Activated gamma-delta T cell treated with anti-CD3 and anti-CD28 coated beads, Interleukin-2, amount 50 U/mL, for 16 hours (primary cell): ENCODE data around the gene SYNDIG1.

Source experiments
- DNase-seq: peaks from one replicate; pipeline ENCODE4 v3.0.0-alpha.2; 2020; ENCODE audit warnings: low read depth

The SYNDIG1 gene

DNA sequence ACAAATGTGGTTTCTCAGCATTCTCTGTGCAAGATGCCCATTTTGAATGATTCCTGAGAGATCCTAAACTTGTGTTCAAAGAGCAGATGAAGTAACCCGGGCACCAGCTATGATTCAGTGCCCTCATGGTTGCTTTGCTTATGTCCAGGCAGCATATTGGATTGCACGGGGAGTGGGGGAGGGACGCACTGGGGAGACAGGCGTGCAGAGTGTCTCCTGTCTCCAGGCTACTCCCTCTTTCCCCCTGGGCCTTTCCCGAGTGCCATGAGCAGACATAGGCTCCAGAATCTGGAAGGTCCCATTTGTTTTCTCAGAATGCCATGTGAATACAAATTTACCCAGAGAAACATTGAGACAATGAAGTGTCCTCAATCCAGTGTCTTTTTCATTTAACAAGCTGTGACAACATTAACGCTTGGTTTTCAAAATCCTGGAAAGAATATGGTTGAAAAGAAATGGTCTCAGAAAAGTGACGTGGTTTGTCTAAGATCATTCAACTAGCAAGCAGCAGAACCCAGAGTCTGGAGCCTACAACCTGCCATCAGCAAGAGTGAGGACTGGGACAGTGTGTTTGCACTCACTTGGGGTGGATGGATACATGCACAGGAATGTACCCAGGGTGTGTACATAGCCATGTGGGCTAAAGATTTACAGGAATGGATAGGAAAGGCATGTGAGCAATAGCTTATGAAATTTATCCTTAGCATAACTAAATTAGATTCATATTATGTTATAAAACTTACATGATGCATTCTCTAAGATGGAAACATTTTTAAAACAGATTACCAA is 4.2 kb downstream of the SYNDIG1 start:
- DNase-seq = no peak

DNA sequence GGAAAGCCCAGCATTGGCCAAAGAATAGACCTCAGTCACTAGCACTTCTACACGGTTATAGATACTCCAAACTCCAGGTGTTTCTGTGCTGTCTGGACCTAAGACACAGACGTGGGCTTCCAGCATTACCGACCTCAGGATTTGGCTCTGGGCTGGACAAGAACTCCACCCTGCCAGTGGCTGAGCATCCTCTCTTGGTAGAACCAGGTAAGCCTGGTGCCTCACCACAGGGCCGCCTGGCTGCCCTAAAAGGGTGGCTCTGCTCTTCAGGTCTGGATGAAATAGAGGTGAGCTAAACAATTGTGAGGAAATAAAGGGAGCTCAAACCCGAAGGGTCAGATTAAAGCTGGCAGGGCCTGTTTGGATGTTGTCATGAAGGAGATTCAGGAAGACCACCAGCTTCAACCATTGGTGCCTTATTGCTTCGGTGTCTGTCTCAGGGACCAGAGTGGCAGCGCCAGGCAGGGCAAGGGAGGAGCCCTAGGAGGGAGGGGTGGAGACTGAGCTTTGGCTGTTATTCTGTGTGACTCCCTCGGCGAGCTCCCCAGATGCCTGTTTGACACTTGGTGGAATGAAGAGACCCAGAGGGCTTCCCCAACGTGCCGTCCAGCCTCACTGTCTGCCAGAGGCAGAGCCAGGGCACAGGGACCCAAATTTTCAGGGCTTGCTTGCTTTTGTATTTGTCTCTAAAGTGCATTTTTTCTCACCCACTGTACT is 8.6 kb downstream of the SYNDIG1 start:
- no peak for DNase-seq

DNA sequence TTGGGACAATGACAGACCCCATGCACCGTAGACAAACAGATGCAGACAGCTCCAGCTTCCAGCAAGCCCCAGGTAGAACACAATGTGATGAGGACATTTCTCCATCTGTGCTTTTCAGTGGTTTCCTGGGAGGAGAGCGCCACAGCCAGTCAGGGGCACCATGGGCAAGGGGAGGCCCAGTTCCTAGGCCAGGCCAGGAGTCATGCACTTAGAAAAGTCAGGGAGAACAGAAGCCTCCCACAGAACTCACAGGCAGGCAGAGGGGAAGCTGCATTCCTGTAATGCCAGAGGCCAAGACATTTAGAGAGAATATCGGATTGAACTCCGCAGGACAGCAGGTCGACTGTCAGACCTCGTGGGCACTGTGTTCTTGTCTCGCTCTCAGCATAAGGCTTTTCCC is 9.2 kb downstream of the SYNDIG1 start:
- DNase-seq = no peak

DNA sequence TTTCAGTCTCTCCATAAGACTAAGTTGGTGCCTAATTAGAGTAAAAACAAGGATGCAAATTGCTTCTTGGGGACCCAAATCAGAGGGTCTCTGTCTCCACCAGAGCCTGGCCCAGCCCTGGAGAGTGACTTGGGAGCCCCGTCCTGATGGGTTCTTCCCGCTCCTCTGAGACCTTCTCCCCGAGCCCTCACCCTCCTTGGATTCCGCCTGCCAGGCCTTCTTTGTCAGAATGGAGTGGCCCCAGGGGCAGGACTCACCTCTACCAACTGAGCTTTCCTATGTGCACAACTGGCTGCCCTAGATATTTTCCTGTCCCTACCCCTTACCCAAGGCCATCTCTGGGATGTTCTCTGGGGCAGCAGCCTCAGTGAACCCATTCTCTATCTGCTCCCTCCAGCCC is 9.7 kb downstream of the SYNDIG1 start:
- DNase-seq = no peak

DNA sequence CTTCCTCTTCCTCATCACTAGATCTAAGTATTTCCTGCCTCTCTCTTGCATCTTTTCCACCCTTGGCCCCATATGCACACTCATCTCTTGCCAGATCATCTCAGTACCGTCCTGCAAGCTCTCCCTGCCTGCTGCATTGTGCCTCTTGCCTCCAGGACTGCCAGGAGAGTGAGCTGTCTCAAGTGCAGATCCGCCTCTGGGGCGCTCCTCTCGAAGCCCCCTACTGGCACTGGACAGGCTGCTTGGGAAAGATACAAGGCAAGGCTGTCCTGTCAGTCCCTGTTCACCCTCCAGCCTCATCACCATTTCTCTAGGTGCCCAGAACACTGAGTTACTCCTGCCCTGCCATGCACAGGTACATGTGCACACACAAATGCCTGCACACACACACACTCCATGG is 10.2 kb downstream of the SYNDIG1 start:
- DNase-seq = no peak

DNA sequence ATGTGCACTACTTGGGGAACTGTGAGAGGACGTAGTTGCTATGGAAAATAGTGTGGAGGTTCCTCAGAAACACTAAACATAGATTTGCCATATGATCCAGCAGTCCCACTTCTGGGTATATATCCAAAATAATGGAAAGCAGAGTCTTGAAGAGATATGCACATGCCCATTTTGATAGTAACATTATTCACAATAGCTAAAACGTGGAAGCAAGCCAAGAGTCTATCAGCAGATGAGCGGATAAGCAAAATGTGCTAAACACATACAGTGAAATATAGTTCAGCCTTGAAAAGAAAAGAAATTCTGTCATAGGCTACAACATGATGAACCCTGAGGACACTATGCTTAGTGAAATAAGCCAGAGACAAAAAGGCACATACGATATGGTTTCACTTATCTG is 11.1 kb downstream of the SYNDIG1 start:
- no peak for DNase-seq

DNA sequence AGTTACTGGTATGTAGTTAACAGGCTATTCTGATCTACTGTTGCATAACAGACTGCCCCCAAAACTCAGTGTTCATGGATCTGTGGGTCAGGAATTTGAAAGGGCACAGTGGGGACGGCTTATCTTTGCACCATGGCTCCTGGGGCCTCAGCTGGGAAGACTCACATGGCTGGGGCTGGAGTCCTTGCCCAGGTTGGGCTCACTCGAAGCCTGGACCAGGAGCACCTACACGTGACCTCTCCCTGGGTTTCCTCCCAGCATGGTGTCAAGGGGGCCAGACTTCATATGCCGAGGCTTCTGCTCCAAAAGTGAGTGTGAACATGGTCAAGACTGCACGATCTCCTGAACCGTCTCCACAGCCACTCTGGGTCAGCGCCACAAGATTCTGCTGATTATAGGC is 11.7 kb downstream of the SYNDIG1 start:
- DNase-seq = no peak

DNA sequence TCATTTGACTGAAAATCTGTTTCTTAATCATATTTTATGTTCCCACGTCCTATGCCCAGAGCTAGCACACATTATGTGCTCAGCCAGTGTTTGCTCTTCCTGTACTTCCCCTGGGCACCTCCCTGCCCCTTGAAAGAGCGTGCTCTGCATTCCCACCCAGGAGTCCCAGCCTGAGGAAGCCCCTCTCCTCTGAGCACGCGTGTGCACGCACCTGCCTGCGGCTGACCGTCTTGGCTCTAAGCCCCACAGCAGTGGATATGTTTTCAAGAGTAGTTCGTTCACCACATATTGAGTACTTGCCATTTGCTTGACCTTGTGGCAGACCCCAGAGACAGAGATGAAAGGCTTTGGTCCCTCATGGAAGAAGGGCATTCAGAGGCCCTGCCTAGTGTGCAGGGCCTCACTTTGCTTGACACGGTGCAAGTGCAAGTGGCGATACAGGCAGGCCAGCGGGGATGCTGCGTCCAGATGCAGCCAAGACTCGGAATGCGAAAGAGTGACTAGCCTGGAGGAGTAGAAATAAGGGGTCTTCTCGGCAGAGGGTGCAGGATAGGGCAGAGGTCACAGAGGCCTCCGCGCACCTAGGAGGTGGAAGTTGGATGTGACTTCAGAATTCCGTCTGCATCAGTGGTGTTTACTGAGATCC is 14.1 kb downstream of the SYNDIG1 start:
- no peak for DNase-seq

DNA sequence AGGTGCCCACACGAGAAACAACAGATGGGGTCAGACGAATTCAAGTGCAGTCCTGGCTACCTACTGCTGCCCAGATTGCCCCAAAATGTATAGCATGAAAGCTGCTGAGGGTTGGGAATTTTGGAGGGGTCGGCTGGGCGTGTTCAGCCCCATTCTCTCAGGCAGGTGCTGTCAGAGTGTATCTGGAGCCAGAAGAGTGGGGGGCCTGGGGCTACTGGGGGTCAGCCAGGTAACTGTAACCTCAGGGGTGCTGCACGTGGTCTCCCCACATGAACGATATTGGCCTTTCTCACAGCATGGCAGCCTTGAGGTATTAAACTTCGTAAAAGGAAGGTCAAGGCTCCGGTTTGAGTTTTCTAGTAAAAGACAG is 14.6 kb downstream of the SYNDIG1 start:
- no peak for DNase-seq

DNA sequence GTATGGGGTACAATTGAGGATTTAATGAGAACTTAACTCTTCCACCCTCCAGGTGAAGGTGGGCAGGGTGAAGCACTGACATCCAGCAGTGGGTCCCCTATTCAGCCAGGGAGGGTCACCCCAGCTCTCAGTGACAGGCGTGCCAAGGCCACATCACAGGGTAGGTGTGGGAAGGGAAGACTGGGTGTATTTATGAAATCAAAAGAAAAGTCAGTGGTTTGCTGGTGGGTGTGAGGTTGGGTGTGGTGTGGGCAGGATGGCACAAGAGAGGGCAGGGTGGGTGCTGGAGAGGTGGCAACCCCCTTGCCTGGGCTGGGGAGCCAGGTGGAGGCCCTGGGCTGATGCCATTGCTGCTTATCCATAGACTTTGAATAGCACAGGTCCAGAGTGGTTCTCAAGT is 16.6 kb downstream of the SYNDIG1 start:
- DNase-seq = no peak

DNA sequence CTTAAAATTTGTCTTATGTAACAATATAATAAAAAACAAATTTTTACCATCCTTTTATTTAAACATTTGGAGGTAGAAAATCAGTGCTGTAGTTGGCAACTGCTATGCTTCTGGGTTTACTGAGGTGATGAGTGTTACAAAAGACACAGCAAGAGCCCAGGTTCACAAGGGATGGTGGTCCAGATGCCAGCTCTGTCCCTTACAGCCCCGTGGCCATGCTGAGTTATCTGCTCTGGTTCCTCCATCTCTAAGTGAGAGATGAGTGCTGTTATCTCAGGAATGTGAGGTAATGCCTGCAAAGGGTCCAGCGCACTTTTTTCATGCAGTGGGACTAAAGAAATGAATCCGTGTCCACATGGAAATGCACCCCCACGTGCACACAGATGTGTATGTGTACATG is 17.8 kb downstream of the SYNDIG1 start:
- DNase-seq = no peak

DNA sequence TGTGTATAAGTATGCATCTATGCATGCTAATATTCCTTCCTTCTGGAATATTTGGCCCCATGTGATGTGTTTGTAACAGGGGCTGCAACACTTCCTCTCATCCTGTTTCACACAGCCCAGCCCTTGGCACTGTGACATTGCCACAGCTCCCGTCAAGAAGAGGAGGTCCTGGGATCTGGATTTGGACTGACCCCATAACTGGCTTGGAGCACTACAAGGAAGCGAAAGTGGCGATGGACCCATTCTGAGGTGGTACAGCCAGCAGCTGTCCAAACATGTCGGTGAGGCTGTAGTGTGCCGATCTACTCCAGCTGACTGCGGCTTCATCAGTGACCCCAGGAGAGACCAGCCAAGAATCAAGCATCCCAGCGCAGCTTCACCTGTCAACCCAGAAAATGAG is 18.2 kb downstream of the SYNDIG1 start:
- DNase-seq = no peak

DNA sequence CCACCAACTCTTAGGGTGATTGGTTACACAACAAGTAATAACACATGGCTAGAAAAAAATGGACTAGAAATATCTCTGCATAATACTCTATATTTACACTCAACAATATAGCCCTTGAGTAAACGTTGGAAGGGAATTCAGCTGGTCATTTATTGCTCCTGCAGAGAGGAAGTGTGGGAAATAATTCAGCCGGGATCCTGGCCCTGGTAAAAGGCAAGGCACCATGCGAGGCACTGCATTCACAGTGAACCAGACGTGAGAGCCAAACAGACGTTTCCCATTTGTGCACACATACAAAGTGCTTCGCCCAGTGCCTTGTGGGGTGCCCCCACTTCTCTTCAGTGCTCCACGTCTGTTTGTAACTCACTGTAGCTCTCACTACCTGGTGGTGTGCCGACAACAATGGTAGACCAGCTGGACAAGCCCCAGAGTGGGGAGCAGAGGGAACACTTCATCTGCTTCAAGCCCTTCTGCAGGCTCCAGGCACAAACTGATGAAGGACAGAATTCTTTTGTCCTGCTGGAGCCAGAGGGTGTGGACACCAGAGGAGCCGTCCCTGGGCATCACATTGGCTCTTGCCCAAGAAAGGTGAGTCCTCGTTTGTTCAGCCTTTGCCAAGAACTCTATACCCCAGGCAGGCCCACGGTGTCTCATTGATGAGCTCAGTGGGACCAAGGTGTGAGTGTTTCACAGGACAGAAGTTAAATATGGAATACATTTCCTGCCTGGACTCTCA is 18.8 kb downstream of the SYNDIG1 start:
- no peak for DNase-seq

DNA sequence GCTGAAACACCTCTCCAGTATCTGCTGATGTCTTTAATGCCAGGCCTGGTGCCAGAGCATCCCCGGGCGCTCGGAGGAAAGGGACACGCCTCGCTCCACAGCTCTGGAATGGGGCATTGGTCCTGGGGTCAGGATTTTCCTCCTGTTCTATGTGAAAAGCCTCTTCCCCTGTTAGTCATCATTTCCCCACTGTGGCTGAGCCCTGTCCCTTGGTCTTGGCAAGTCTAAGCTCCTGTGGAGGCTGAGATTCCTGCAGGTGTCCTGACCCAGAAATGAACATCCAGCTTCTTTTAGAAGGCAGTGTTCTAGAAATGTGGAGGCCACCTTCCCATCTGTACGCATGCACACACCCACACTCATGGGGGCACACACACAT is 19.4 kb downstream of the SYNDIG1 start:
- DNase-seq = no peak

DNA sequence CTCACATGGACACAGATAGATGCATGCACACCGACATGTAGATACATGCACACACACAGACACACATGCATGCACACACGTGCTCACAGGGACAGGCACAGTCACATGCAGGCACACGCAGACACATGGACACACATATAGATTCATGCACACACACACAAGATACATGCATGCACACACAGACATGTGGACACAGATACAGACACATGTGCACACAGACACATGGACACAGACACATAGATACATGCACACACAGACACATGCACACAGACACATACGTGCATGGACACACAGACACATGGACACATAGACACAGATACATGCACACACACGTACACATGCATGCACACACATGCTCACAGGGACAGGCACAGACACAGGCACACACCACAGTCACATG is 19.8 kb downstream of the SYNDIG1 start:
- no peak for DNase-seq

DNA sequence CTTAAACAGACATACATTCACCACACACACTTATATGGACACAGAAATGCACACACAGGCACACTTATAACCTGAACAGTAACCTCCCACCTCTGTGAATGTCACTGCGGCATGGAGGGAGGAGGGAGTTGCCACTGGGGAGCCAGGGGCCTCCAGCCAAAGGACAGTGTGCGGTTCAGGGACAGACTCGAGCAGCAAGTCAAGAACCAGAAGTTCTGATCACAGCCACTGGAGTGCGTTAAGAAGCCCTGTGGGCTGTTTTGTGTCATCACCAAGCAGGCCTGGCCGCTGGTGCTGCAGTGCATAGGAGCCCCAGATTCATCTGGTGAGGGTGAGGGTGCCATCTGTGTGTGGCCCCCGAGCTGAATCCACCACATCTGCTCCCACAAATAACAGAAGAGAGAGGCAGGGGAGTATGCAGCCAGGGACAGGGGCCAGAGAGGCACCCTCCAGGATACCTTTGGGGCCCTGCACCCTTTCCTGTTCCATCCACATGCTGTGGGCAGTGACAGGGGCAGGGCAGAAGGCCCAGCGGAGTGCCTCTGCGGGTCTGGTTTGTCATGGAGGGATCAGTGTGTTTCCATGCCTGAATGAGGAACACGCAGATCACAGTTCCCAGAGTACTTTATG is 20.3 kb downstream of the SYNDIG1 start:
- DNase-seq = no peak

DNA sequence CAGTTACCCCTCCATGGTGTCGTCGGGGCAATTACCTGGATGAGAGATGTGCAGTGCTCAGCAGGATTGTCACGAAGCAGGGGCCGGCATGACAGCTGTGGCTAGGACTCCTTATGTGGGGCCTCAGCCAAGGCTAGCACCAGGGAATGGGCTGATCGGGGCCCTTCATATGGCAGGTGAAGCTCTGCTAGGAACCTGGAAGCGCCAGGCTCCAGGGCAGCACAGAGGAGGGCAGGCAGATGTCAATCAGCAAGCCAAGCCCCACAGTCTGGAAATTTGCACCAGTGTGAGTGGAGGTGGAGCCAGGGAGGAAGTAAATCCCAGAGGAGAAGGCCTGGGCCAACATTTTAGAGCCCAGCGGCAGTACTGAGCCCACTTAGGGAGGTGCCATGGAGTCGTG is 21.2 kb downstream of the SYNDIG1 start:
- no peak for DNase-seq

DNA sequence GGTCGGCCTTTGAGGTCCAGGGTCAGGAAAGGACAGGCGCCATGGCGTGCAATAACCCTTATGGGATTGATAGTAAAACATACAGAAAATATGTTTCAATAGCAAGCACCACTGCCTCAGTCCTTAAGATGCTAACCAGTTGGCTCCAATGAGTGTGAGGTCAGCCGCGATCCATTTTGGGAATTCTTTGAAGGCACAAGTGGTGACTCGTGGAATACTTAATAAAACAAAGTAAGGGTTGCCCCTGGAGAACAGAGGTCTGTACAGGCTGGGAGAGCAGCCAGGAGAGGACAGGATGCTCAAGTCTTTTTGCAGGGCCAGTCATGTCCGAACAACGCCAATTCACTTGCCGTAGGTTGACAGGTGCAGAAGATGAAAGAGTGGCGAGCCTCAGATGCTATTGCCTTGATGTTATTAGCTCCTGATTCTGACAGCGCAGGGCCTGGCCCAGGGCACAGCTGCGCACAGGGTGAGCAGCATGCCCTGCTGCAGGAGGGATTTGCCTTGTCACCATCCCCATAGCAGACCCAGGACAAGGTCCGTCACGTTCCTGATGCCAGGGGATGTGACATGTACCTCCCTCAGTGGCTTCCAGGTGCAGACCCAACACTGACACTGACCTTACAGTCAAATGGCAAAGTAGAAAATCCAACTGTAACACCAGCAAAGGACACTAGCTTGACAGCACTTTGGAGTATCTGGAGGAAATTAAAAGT is 21.8 kb downstream of the SYNDIG1 start:
- DNase-seq = no peak

DNA sequence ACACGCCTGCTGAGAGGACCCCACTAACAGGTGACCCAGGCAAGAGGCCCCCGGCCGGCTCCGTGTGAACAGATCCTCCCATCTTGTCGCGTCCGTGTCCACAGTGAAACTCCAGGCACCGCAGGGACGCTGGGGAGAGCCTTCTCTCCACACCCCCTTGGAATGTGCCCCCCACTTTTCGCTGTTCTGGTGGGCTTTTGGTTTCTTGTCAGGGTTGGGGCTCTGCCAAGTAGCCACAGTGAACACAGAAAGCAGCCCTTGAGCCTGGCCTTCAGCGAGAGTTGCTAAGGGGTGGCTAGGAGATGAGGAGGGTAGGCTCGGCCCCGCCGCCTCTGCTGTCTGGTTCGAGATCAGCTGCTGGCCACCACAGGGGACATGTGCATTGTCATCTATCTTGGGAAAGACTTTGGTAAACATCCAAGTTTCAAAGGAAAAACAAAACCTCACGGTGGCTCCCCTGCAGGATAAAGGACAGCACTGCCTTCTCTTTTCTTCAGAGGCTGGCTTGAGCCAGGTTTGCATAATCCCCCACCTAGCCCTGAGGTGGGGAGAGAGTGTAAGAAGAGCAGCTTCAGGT is 22.7 kb downstream of the SYNDIG1 start:
- no peak for DNase-seq

DNA sequence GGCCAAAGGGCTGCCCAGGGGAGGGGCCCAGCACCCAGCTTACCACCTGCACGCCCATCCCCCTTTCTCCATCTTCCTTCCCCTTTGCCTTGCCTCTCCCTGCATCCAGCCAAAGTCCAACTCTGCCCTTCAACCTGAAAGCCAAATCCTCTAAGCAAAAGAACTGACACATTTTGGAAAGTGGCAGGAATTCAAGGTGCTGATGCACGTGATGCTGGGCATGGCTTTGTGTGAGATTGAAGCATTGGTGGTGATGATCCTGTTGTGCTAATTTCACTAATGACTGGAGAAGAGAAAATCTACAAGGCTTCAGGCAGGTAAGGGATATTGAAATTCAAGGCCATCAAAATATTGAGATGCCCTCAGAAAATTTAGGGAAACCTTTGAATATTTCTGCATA is 23.3 kb downstream of the SYNDIG1 start:
- no peak for DNase-seq

DNA sequence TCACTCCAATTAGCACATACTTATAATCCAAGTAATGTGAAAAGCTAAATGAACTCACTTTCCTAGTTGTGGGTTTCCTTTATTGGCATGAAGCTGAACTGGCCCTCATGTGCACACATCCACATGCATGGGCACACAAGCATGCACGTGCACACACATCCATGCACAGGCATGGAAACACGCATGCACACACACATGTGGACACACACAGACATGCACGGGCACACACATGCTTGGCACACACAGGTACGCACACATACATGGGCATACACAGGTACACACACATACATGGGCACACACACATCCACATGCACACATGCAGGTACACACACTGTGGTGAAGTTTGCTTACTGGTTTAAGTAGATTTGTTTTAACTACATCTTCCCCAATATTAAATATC is 23.8 kb downstream of the SYNDIG1 start:
- DNase-seq = no peak
